GM18873 (cell line): Measurements from ENCODE around the gene ZCCHC8.
"Not testable (repeated sequence)": the region's sequence is repeated elsewhere in the genome, so short reads cannot be mapped to it uniquely, and the experiment has no call there.

Experiments
- ATAC-seq: cut with Tn5 transposase; IDR thresholded peaks from one replicate; pipeline ENCODE4 v1.9.1; 2021; ENCODE audit warnings: mild to moderate bottlenecking, moderate library complexity, moderate number of reproducible peaks; ENCODE audit not compliant: unreplicated experiment, low FRiP score

ZCCHC8 gene

GRCh38 chr12:122513028-122513427 is 12.3 kb upstream of the ZCCHC8 start:
- not testable (repeated sequence) for ATAC-seq

GRCh38 chr12:122508163-122508562 is 7.4 kb upstream of the ZCCHC8 start:
- ATAC-seq: no peak

GRCh38 chr12:122506393-122506938 is 5.7 kb upstream of the ZCCHC8 start:
- ATAC-seq: no peak

GRCh38 chr12:122505419-122506051 is 4.8 kb upstream of the ZCCHC8 start:
- ATAC-seq: no peak

- no peak for ATAC-seq
Measured at GRCh38 chr12:122503783-122504590, 3.3 kb upstream of the ZCCHC8 start.

- no peak for ATAC-seq
Measured at GRCh38 chr12:122503147-122503751, 2.5 kb upstream of the ZCCHC8 start.

- no peak for ATAC-seq
Measured at GRCh38 chr12:122501489-122501989, 807 bp upstream of the ZCCHC8 start.

GRCh38 chr12:122499991-122500684 is 594 bp downstream of the ZCCHC8 start:
- no peak for ATAC-seq

GRCh38 chr12:122495258-122495657 is 5.5 kb downstream of the ZCCHC8 start:
- no peak for ATAC-seq

- not testable (repeated sequence) for ATAC-seq
Measured at GRCh38 chr12:122493222-122493621, 7.5 kb downstream of the ZCCHC8 start.

- no peak for ATAC-seq
Measured at GRCh38 chr12:122491991-122492390, 8.7 kb downstream of the ZCCHC8 start.

- no peak for ATAC-seq
Measured at GRCh38 chr12:122489038-122489437, 11.7 kb downstream of the ZCCHC8 start.

GRCh38 chr12:122487807-122488206 is 12.9 kb downstream of the ZCCHC8 start:
- ATAC-seq: not testable (repeated sequence)

GRCh38 chr12:122486805-122487426 is 13.8 kb downstream of the ZCCHC8 start:
- no peak for ATAC-seq

GRCh38 chr12:122486360-122486759 is 14.4 kb downstream of the ZCCHC8 start:
- not testable (repeated sequence) for ATAC-seq

GRCh38 chr12:122484385-122484784 is 16.3 kb downstream of the ZCCHC8 start:
- ATAC-seq: not testable (repeated sequence)

GRCh38 chr12:122483969-122484368 is 16.8 kb downstream of the ZCCHC8 start:
- no peak for ATAC-seq

- no peak for ATAC-seq
Measured at GRCh38 chr12:122481861-122482260, 18.9 kb downstream of the ZCCHC8 start.

- no peak for ATAC-seq
Measured at GRCh38 chr12:122480753-122481152, 20.0 kb downstream of the ZCCHC8 start.

- no peak for ATAC-seq
Measured at GRCh38 chr12:122474324-122474716, 26.4 kb downstream of the ZCCHC8 start.
